Ishikawa (cell line): ENCODE data around the gene PDE6B.

ENCODE experiments used
- CEBPB ChIP-seq: IDR thresholded peaks from 2 replicates; pipeline ENCODE4 v1.6.1; 2012
- CREB1 ChIP-seq: IDR thresholded peaks from 2 replicates; pipeline ENCODE4 v1.6.1; 2012; ENCODE audit warnings: low read depth
- EGR1 ChIP-seq: IDR thresholded peaks from 2 replicates; pipeline ENCODE4 v1.6.1; 2012
- EP300 ChIP-seq: IDR thresholded peaks from 2 replicates; pipeline ENCODE4 v1.6.1; 2012; ENCODE audit warnings: borderline replicate concordance
- FOXM1 ChIP-seq: IDR thresholded peaks from 2 replicates; pipeline ENCODE4 v1.6.1; 2012; ENCODE audit warnings: low read depth, borderline replicate concordance
- NFIC ChIP-seq: IDR thresholded peaks from 2 replicates; pipeline ENCODE4 v1.6.1; 2012
- RAD21 ChIP-seq: IDR thresholded peaks from 2 replicates; pipeline ENCODE4 v1.6.1; 2012; ENCODE audit warnings: low read depth
- TAF1 ChIP-seq: IDR thresholded peaks from 2 replicates; pipeline ENCODE4 v1.6.1; 2012; ENCODE audit warnings: low read depth, mild to moderate bottlenecking
- TCF12 ChIP-seq: IDR thresholded peaks from 2 replicates; pipeline ENCODE4 v1.6.1; 2012; ENCODE audit warnings: low read depth
- TEAD4 ChIP-seq: IDR thresholded peaks from 2 replicates; pipeline ENCODE4 v1.6.1; 2012
- YY1 ChIP-seq: IDR thresholded peaks from 2 replicates; pipeline ENCODE4 v1.6.1; 2012; ENCODE audit warnings: low read depth
- ZBTB7A ChIP-seq: IDR thresholded peaks from 2 replicates; pipeline ENCODE4 v1.6.1; 2012; ENCODE audit warnings: low read depth
- TF ChIP-seq, protein P1 (sequence below): IDR thresholded peaks from 2 replicates; pipeline ENCODE4 v1.6.1; 2012
- TF ChIP-seq, protein P2 (sequence below): IDR thresholded peaks from 2 replicates; pipeline ENCODE4 v1.6.1; 2012
- TF ChIP-seq, protein P3 (sequence below): IDR thresholded peaks from 2 replicates; pipeline ENCODE4 v1.6.1; 2012; ENCODE audit warnings: low read depth, mild to moderate bottlenecking

PDE6B gene

DNA sequence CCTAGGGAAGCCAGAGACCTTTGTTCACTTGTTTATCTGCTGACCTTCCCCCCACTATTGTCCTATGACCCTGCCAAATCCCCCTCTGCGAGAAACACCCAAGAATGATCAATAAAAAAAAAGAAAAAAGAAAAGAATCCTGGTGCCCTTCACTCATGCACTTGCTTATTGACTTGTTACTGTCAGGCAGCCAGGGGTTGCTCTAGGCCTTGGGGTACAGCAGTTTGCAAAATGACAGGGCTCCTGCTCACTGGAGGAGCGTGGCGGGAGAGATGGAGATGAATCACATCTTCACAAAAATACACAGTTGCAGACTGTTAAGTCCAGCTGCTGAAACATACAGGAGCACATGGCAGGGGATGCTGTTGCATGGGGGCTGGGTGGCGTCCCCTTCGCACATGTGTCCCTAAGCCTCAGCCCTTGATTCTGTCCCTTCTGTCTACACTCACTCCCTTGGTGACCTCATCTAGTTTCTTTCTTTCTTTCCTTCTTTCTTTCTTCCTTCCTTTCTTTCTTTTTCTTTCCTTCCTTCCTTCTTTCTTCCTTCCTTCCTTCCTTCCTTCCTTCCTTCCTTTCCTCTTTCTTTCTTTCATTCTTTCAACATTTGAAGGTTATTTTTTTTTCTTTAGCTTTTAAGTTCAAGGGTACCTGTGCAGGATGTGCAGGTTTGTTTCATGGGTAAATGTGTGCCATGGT is 32.4 kb upstream of the PDE6B start:
- no peak for TF ChIP-seq EP300
- TF ChIP-seq, protein P1, sequence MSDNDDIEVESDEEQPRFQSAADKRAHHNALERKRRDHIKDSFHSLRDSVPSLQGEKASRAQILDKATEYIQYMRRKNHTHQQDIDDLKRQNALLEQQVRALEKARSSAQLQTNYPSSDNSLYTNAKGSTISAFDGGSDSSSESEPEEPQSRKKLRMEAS: no peak
- no peak for TF ChIP-seq TEAD4
- TF ChIP-seq YY1: no peak
- TF ChIP-seq EGR1: no peak
- TF ChIP-seq, protein P2, sequence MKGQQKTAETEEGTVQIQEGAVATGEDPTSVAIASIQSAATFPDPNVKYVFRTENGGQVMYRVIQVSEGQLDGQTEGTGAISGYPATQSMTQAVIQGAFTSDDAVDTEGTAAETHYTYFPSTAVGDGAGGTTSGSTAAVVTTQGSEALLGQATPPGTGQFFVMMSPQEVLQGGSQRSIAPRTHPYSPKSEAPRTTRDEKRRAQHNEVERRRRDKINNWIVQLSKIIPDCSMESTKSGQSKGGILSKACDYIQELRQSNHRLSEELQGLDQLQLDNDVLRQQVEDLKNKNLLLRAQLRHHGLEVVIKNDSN: no peak
- TF ChIP-seq CREB1: no peak
- no peak for TF ChIP-seq RAD21

DNA sequence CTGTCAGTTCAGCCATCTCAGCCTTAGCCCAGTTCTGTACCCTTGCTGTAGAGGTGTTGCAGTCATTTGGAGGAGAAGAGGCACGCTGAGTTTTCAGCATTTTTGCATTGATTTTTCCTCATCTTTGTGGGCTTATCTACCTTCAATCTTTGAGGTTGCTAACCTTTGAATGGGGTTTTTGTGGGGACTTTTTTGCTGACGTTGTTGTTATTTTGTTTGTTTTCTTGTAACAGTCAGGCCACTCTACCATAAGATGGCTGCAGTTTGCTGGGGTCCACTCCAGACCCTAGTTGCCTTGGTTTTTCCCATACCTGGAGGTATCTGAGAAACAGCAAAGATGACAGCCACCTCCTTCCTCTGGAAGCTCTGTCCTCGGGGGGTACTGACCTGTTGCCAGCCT is 26.4 kb upstream of the PDE6B start:
- TF ChIP-seq CEBPB (no peak), RAD21 (no peak), CREB1 (no peak), YY1 (no peak), TAF1 (no peak), EGR1 (no peak), FOXM1 (no peak), ZBTB7A (no peak), TEAD4 (no peak), NFIC (no peak), TCF12 (no peak), EP300 (no peak)
- TF ChIP-seq, protein P1: no peak
- TF ChIP-seq, protein P3, sequence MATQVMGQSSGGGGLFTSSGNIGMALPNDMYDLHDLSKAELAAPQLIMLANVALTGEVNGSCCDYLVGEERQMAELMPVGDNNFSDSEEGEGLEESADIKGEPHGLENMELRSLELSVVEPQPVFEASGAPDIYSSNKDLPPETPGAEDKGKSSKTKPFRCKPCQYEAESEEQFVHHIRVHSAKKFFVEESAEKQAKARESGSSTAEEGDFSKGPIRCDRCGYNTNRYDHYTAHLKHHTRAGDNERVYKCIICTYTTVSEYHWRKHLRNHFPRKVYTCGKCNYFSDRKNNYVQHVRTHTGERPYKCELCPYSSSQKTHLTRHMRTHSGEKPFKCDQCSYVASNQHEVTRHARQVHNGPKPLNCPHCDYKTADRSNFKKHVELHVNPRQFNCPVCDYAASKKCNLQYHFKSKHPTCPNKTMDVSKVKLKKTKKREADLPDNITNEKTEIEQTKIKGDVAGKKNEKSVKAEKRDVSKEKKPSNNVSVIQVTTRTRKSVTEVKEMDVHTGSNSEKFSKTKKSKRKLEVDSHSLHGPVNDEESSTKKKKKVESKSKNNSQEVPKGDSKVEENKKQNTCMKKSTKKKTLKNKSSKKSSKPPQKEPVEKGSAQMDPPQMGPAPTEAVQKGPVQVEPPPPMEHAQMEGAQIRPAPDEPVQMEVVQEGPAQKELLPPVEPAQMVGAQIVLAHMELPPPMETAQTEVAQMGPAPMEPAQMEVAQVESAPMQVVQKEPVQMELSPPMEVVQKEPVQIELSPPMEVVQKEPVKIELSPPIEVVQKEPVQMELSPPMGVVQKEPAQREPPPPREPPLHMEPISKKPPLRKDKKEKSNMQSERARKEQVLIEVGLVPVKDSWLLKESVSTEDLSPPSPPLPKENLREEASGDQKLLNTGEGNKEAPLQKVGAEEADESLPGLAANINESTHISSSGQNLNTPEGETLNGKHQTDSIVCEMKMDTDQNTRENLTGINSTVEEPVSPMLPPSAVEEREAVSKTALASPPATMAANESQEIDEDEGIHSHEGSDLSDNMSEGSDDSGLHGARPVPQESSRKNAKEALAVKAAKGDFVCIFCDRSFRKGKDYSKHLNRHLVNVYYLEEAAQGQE: no peak
- TF ChIP-seq, protein P2: no peak

DNA sequence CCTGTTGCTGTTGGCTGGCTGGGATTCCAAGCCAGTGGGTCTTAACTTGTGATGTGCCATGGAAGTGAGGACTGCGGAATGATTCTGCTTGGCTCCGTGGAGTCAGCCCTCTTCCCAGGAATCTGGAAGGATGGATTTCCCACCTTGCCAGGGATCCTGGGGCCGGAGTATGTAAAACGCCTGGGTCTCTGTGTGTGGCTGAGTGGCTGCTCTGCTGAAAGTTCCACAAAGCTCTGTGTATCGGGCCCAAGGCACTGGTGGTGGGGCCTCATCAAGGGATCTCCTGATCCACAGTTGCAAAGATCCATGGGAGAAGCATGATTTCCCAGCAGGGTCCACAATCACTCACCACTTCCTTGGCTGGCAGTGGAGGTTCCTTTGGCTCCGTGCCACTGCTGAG is 25.2 kb upstream of the PDE6B start:
- TF ChIP-seq RAD21 (no peak), TCF12 (no peak), YY1 (no peak), CREB1 (no peak), CEBPB (no peak), EGR1 (no peak), TAF1 (no peak), EP300 (no peak), ZBTB7A (no peak), FOXM1 (no peak)
- TF ChIP-seq, protein P1: no peak
- TF ChIP-seq, protein P3: no peak

DNA sequence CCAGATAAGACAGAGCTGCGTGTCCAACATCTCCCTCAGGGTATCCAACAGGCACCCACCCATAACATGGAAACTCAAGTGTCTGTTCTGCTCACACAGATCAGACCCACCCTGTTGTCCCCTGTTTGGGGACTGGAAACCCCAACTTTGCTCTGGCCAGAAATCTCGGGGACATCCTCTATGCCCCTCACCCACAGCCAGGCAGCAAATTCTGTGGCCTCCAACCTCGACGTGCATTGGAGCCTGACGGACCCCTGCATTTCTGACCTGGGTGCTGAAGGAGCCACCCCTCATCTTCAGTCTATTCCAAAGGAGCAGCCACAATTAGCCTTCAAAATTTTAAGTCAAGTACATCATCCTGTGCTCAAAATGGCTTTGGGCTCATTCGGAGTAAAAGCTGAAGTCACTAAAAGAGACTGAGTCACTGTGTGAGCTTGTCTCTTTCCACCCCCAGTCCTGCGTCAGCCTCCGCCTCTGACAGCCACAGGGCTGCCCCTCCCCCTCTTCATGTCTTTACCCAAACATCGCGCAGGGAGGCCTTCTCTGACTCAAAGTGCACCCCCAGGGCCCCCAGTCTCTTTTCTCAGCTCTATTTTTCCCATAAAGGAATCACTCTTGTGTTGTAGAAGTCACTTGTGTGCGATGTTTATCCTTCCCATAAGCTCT is 24.4 kb upstream of the PDE6B start:
- TF ChIP-seq NFIC: no peak
- no peak for TF ChIP-seq CEBPB
- no peak for TF ChIP-seq RAD21
- TF ChIP-seq TCF12: no peak
- TF ChIP-seq CREB1: no peak
- no peak for TF ChIP-seq TEAD4

DNA sequence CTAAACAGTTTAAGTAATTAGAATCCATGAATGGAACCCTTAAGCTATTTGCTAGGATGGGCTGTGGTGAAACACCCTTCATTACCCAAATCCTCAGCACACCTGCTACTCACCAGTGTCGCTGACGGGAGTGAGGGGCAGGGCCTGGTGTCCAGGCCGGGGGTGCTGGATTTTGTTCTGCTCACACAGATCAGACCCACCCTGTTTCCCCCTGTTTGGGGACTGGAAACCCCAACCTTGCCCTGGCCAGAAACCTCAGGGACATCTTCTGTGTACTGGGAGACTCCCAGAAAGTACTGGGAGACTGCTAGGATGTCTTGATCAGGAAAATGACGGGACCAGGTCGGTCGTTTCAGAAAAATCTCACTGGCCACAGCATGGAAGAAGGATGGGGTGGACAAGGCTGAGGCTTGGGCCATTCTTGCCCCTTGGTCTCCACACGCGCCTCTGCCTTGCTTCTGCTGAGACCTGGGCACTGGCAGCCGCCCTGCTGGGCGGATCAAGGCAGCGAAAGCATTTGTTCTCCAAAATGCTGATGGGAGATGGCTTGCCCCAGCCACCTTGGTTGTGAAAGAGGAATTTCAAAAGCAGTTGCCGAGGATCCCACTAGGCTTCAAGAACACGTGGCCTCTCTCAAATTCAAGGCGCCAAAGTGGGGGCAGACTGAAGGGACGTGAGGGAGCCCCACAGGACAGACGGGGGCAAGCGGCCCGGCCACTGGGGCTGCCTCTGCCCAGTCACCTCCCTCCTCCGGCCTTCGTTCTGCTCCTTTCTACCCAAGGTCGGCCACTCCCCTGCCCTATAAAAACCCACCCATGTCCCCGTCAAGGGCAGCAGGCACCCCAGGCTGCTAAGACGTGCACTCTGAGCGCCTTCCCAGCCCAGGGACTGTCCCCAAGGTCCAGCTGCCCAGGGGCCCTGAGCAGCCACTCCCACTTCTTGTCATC is 23.5 kb upstream of the PDE6B start:
- TF ChIP-seq CEBPB (no peak), EP300 (no peak)

DNA sequence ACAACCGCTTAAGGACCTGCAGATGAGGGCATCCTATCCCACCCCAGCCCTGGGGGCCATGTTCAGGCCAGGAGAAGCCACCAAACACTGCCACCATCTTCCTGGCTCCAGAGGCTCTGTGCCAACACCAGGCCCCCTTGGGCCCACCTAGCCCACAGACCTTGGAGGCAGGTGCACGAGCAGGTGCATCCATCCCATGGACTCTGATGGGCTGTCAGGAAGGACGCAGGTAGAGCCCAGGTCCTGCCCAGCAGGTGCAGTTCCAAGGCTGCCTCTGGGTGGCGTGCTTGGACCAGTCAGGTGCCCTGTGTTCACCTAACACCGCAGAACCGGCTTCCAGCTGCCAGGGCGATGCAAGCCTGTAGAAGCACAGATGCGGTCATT is 22.8 kb upstream of the PDE6B start:
- TF ChIP-seq ZBTB7A: no peak
- TF ChIP-seq YY1: 0 out of 2 replicates have a peak, but pooled peaks have one; percentile 7
- TF ChIP-seq RAD21: peak; percentile 99
- TF ChIP-seq, protein P1: peak; percentile 34; the same call in 1 of the 2 replicates
